Adipose tissue (tissue), 3 donors: ENCODE results near the gene ATE1. TPM values are rescaled to one million over a fixed set of nuclear protein-coding genes. Genes with fewer than 3 reads are reported as not detected.
"Not testable (repeated sequence)": the region's sequence is repeated elsewhere in the genome, so short reads cannot be mapped to it uniquely, and the experiment has no call there.

Source experiments
- H3K27ac ChIP-seq: one replicate; pipeline ENCODE4 v1.5.1; 2013; ENCODE audit warnings: low read depth, low read length
- whole genome bisulfite sequencing, 3 donors: extraction: QIAGEN DNeasy Blood & Tissue Kit; methylation state at CpG; one replicate each; pipeline ENCODE4 v1.1.7; 2013; 5-methylcytosine and 5-hydroxymethylcytosine counted together
- polyA plus RNA-seq, 3 donors: library from polyadenylated mRNA; stranded (reverse); fragments of 200-250 nt; gene quantifications; one replicate each; pipeline ENCODE4 v1.2.3, GENCODE V29; 2013
- donor health status: healthy with polysubstance abuse.
- donor health status: Bipolar disorder and iron deficiency.
- donor health status: healthy.

ATE1 gene
- polyA plus RNA-seq, 3 donors: 3.0 to 8.6 (median 8.0) TPM

- no peak overlapping the region for H3K27ac ChIP-seq
- WGBS, 3 donors: 76 to 86% (median 84%) methylated on average over 16 of the region's 16 CpGs
These were observed 195.0 kb downstream of the ATE1 start for GRCh38 chr10:121732656-121733445.

DNA sequence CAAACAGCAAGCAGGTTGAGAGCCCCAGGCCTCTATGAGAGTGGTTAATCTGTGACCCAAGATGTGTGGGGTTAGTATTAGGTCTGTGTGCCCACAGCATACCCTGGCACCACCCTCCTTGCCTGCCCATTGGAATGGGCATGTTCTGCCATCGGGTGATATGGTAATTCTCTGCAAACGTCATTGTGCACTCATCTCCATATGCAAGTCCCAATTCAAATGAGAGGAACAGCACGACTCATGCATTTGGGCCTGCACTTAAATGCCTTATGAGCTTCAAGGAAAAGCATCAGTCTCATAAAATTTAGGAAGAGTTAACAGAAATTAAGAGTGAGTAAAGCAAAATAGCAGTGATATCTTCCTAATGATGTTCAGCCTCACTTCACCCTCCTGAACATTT, 195.7 kb downstream of the ATE1 start:
- 74 to 89% (median 83%) methylated on average over 3 of the region's 3 CpGs for WGBS, 3 donors
- H3K27ac ChIP-seq: no peak overlapping the region

GRCh38 chr10:121724282-121724681, 203.5 kb downstream of the ATE1 start:
- H3K27ac ChIP-seq: no peak overlapping the region

DNA sequence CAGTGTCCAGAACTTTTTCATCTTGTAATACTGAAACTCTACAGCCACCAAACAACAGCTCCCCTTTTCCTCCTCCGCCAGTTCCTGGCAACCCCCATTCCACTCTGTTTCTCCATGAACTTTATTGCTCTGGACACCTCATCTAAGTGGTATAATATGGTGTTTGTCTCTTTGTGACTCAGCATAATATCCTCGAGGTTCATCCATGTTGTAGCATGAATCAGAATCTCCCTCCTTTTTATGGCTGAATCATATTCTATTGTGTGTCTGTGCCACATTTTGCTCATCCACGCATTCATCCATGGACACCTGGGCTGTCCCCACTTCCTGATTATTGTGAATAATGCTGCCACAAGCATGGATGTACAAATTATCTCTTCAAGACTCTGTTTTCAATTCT, 205.2 kb downstream of the ATE1 start:
- no peak overlapping the region for H3K27ac ChIP-seq
- WGBS, 3 donors: 77 to 85% (median 79%) methylated on average over 3 of the region's 3 CpGs

- 84 to 92% (median 89%) methylated on average over 4 of the region's 4 CpGs for WGBS, 3 donors
- H3K27ac ChIP-seq: no peak overlapping the region
These were observed 206.6 kb downstream of the ATE1 start for GRCh38 chr10:121721257-121721656.

DNA sequence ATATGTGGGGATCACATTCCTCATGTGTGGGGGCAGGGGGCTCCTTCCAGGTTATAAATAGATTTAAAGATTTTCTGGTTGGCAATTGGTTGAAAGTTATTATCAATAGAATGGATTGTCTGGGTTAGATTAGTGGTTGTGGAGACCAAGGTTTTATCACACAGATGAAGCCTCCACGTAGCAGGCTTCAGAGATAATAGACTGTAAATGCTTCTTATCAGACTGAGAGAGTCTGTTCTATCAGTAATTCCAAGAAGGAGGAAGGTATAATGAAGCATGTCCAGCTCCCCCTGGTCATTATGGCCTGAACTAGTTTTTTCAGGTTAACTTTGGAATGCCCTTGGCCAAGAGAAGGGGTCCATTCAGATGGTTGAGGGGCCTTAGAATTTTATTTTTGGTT, 211.9 kb downstream of the ATE1 start:
- 53 to 74% (median 55%) methylated on average over 1 of the region's 1 CpG for WGBS, 3 donors
- no peak overlapping the region for H3K27ac ChIP-seq

- WGBS, 3 donors: 66 to 74% (median 71%) methylated on average over 3 of the region's 3 CpGs
- no peak overlapping the region for H3K27ac ChIP-seq
These were observed 212.8 kb downstream of the ATE1 start for GRCh38 chr10:121715076-121715475.

DNA sequence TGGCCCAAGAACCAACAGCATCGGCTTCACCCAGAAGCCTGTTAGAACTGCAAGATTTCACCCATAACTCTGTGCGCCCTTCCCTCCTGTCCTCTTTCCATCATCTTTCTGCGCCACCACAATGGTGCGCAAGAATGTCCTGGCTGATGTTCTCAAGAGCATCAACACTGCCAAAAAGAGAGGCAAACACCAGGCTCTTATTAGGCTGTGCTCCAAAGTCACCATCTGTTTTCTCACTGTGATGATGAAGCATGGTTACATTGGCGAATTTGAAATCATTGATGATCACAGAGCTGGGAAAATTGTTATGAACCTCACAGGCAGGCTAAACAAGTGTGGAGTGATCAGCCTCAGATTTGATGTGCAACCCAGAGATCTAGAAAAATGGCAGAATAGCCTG, 214.3 kb downstream of the ATE1 start:
- H3K27ac ChIP-seq: no peak overlapping the region
- WGBS, 3 donors: 95 to 97% (median 97%) methylated on average over 5 of the region's 5 CpGs

DNA sequence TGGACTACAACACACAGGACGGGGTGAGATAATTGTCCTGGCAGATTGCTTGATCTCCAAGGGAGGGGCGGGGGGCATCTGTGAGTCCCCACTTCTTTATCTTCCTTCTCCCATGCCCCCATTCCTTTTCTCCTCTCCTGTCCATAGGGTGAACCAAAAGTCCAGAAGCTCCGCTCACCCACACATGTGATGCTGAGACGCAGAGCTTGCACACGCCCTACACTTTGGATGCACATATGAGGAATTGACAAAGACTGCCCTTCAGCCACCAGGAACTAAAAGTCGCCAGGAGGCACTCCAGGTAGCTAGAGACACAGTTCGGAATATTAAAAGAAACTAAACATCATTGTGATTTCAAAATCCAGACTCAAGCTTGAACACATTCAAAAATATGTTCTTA, 216.9 kb downstream of the ATE1 start:
- WGBS, 3 donors: 74 to 91% (median 88%) methylated on average over 7 of the region's 7 CpGs
- H3K27ac ChIP-seq: no peak overlapping the region

DNA sequence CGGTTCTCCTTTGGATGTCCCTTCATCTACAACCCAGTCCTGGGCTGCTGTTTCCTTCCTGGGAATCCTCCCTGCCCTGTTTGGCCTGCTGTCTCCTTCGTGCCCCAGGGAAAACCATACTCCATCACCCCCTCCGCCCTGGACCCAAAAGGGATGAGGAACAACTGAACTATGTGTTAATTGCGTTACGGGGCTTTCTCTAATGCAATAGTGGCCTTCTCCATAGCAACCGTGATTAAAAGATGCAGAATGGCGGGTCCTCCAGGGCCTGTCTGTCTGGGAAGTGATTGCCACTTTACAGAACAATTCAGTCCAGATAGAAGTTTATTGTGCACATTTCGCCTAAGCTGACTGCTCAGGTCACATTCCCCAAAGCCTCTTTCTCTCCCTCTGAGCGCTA, 217.6 kb downstream of the ATE1 start:
- 47 to 55% (median 53%) methylated on average over 8 to 9 of the region's 9 CpGs for WGBS, 3 donors
- H3K27ac ChIP-seq: no peak overlapping the region

- no peak overlapping the region for H3K27ac ChIP-seq
- WGBS, 3 donors: 55 to 66% (median 62%) methylated on average over 9 of the region's 9 CpGs
These were observed 218.2 kb downstream of the ATE1 start for GRCh38 chr10:121709675-121710073.

DNA sequence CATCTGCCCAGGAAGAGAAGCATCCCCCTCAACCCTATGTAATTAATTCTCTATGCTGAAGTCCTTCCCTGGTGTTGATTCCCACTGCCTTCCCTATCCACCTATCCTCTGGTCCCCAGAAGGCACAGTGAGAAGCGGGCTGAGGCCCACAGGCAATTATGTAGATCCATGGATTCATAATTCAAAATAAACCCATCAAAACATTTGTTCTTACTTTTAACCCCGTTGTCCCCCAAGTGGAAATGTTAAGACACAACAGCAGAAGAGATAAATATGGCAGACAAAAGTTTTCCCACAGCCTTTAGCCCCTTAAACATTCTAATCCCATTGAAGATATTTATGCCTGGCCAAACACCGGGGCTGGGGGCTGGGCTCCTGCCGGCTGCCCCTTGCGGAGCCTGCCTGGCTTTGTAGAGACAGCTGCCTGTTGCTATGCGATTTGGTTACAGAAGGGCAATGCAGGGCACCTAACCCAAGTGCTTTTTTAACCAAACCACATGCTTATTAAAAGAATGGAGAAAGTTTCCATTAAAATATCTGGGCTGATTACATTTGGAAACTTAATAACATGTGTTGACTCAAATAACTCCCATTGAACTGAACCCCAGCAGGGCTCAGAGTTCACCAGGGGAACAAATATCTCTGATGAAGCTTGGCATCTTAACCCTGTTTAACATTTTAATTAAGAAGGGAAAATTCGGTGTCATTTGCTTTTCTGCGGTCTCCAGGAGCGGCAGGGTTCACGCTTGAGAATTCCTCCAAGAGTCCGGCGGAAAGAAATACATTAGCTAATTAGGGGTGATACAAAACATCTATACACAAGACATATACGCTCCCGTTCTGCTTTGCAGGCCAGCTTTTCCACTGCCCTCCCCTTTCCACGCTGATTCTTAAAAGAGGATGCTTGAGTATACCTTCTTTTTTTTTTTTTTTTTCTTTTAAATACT, 218.8 kb downstream of the ATE1 start:
- WGBS, 3 donors: 55 to 65% (median 59%) methylated on average over 15 of the region's 15 CpGs

DNA sequence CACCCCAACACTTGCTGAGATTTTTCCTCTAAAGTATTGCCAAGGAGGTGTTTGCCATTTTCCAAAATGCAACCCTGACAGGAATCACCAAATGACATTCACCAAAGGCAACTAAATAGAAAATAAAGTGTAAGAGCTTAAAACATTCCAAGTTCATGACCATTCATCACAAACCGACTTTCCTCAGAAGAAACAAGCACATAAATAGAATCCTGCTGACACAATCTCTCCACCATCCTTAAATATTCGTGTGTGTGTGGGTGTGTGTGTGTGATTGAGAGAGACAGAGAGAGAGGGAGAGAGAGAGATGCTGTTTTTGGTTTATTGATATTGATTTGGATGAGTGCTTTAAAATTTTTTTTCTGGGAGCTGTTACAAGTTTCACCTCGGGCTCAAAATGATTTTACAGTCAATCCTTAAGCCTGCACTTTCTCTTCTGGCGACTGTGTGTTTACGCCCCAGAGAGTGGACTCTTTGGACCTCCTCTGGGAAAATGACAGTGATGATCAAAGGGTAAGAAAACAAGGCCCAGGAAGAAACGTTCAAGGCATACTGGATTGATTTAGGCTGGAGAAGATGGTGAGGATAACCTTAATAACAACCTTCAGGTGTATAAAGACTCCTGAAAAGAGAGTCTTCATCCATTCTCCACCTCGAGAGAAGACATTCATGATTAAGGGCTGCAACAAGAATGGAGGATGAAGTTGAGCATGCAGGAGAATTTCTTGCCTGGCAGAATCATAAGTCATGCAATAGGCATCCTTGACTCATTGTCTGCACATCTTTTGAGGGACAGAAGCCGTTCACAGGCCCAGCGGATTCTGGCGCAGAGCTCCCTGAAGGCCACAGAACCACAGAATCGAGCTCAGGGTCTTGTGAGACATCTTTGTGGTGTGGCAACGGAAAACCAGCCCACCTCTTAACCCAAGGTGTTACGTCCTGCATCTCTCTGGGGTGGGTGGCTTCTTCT, 225.2 kb downstream of the ATE1 start:
- no peak overlapping the region for H3K27ac ChIP-seq
- WGBS, 3 donors: 69 to 71% (median 70%) methylated on average over 13 of the region's 13 CpGs

More for the DNA sequence above, 218.8 kb downstream of the ATE1 start:
- H3K27ac ChIP-seq: no peak overlapping the region

- WGBS, 3 donors: 65 to 83% (median 80%) methylated on average over 1 of the region's 1 CpG
- no peak overlapping the region for H3K27ac ChIP-seq
These were observed 227.4 kb downstream of the ATE1 start for GRCh38 chr10:121700416-121700815.

GRCh38 chr10:121699703-121700102, 228.1 kb downstream of the ATE1 start:
- 80 to 96% (median 85%) methylated on average over 3 of the region's 3 CpGs for WGBS, 3 donors
- not testable (repeated sequence) for H3K27ac ChIP-seq

DNA sequence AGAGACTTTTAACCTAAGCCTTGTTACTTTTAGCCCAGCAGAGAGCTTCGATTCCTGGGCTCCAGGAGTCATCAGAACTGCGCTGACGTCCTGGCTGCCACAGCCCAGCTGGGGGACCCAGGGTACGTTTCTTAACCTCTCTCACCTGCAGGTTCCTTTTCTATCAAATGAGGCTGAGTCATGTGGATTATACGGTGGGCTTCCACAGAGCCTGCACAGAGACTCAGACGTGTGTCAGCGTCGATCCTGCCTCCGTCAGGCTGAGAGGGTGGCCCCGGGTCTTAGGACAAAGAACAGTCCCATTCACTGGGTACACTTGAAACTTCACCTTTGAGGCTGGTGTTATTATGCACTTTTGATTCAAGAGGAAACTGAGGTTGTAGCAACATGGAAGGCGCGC, 228.9 kb downstream of the ATE1 start:
- 82 to 90% (median 89%) methylated on average over 12 of the region's 12 CpGs for WGBS, 3 donors
- no peak overlapping the region for H3K27ac ChIP-seq

DNA sequence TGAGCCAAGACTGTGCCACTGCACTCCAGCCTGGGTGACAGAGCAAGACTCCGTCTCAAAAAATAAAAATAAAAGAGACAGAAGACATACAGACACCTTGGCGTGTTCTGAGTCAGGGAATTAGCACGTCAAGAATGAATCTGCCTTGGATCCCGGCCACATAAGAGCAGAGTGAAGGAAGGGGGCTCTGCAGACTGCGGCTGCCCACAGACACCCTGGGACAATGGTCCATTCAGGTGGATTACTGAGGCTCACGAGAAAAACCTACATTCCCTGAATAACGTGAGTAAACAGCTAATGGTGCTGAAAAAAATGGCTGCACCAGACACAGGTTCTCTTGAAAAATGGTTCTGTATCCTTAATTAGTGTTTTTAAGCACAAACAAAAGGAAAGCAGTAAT, 229.5 kb downstream of the ATE1 start:
- 51 to 73% (median 73%) methylated on average over 7 of the region's 7 CpGs for WGBS, 3 donors
- H3K27ac ChIP-seq: no peak overlapping the region

- no peak overlapping the region for H3K27ac ChIP-seq
- WGBS, 3 donors: 73 to 85% (median 79%) methylated on average over 3 of the region's 3 CpGs
These were observed 231.0 kb downstream of the ATE1 start for GRCh38 chr10:121696854-121697253.
